ENCODE results near the gene RAI1. TPM values are rescaled to one million over a fixed set of nuclear protein-coding genes. Genes with fewer than 3 reads are reported as not detected.

RAI1 gene
- total RNA-seq, 1 experiment from 2014 or later: 86.3 TPM

- no peak for DNase-seq
- Histone ChIP-seq H3K4me2 (no peak overlapping the region), H4K20me1 (ENCODE audit: insufficient read depth) (peaks cover 63% of the 10 kb centered on the region), H3K79me2 (ENCODE audit: low read depth) (peaks cover 93% of the 10 kb centered on the region), H3K4me1 (replicated peaks; ENCODE audit: insufficient read depth) (peaks cover 32% of the 10 kb centered on the region), H3K36me3 (ENCODE audit: low read depth) (no peaks in the 10 kb centered on the region), H3K27me3 (ENCODE audit: insufficient read depth, low read depth) (no peaks in the 10 kb centered on the region), H3F3A (ENCODE audit: insufficient read depth, low read depth) (peaks cover 23% of the 10 kb centered on the region; the same call in 1 of the 2 replicates), H3K9me2 (ENCODE audit: insufficient read depth) (no peaks in the 10 kb centered on the region), H3K4me3 (no peak overlapping the region), H2AFZ (no peak overlapping the region), H3K9me3 (ENCODE audit: insufficient read depth, low read depth) (no peaks in the 10 kb centered on the region), H3K27ac (no peak overlapping the region)
- intact Hi-C loops (cut with micrococcal nuclease; ENCODE audit: unreplicated experiment): no loop called here
- BruUV-seq (replicated peaks): no TSS peak
- TF ChIP-seq CTCF (conservative IDR thresholded peaks at IDR 0.05) (no peak), EZH2 (IDR thresholded peaks at IDR 0.05; ENCODE audit: low read depth) (no peak)
- POLR2A ChIA-PET (ENCODE audit: unreplicated experiment): no interaction called here
- CTCF ChIA-PET: interaction anchor here (0.6 kb wide), 1 partner anchor 125 kb away, joined by 3 read pairs; no protein-coding TSS in a partner anchor
Observed at GRCh38 chr17:17743391-17744112, 62.3 kb downstream of the RAI1 start.

DNA sequence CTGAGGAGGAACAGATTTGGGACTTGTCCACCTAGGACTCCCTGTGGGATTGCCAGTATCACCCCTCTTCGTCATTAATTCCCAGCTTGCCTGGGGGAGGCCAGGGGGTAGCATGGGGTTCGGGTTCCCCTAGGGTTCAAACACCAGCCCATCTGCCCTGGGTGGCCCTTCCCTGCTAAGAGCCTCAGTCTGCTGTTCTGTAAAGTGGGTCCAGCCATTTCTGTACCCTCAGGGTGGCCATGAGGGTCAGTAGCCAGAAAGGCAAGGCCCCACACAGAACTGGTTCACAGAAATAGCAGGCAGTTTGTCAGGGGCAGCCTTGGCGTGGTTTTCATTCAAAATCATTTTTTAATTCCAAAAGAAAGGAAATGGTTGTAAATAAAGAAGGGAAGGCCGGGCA is 62.9 kb downstream of the RAI1 start:
- no TSS peak for BruUV-seq (replicated peaks)
- Histone ChIP-seq H3K9me2 (ENCODE audit: insufficient read depth) (no peaks in the 10 kb centered on the region), H3K9me3 (ENCODE audit: insufficient read depth, low read depth) (no peaks in the 10 kb centered on the region), H4K20me1 (ENCODE audit: insufficient read depth) (peaks cover 64% of the 10 kb centered on the region), H3K4me3 (no peak overlapping the region), H3F3A (ENCODE audit: insufficient read depth, low read depth) (peaks cover 21% of the 10 kb centered on the region; the same call in 1 of the 2 replicates), H3K4me1 (replicated peaks; ENCODE audit: insufficient read depth) (peaks cover 27% of the 10 kb centered on the region), H3K27me3 (ENCODE audit: insufficient read depth, low read depth) (no peaks in the 10 kb centered on the region), H2AFZ (no peak overlapping the region), H3K27ac (no peak overlapping the region), H3K4me2 (no peak overlapping the region), H3K36me3 (ENCODE audit: low read depth) (no peaks in the 10 kb centered on the region), H3K79me2 (ENCODE audit: low read depth) (peaks cover 90% of the 10 kb centered on the region)
- DNase-seq: no peak
- ChIA-PET CTCF (interaction anchor here (0.6 kb wide), 1 partner anchor 125 kb away, joined by 3 read pairs; no protein-coding TSS in a partner anchor), POLR2A (ENCODE audit: unreplicated experiment) (no interaction called here)
- no peak for TF ChIP-seq CTCF (conservative IDR thresholded peaks at IDR 0.05)
- no peak for TF ChIP-seq EZH2 (IDR thresholded peaks at IDR 0.05; ENCODE audit: low read depth)
- intact Hi-C loops (cut with micrococcal nuclease; ENCODE audit: unreplicated experiment): no loop called here

- H3K36me3 ChIP-seq (ENCODE audit: low read depth): no peaks in the 10 kb centered on the region
- ChIA-PET POLR2A (ENCODE audit: unreplicated experiment) (interaction anchor here (0.6 kb wide), 1 partner anchor 52 kb away, joined by 3 read pairs; no protein-coding TSS in a partner anchor), CTCF (no interaction called here)
- H3K27me3 ChIP-seq (ENCODE audit: insufficient read depth, low read depth): no peaks in the 10 kb centered on the region
- no peak overlapping the region for H2AFZ ChIP-seq
- no peaks in the 10 kb centered on the region for H3K9me2 ChIP-seq (ENCODE audit: insufficient read depth)
- peaks cover 31% of the 10 kb centered on the region; the same call in 1 of the 2 replicates for H3F3A ChIP-seq (ENCODE audit: insufficient read depth, low read depth)
- H3K9me3 ChIP-seq (ENCODE audit: insufficient read depth, low read depth): no peaks in the 10 kb centered on the region
- no peak for TF ChIP-seq EZH2 (IDR thresholded peaks at IDR 0.05; ENCODE audit: low read depth)
- no peak for TF ChIP-seq CTCF (conservative IDR thresholded peaks at IDR 0.05)
- BruUV-seq (replicated peaks): no TSS peak
- H3K27ac ChIP-seq: no peak overlapping the region
- DNase-seq: no peak
- intact Hi-C loops (cut with micrococcal nuclease; ENCODE audit: unreplicated experiment): no loop called here
- H4K20me1 ChIP-seq (ENCODE audit: insufficient read depth): peaks cover 81% of the 10 kb centered on the region
- peaks cover 15% of the 10 kb centered on the region for H3K4me1 ChIP-seq (replicated peaks; ENCODE audit: insufficient read depth)
- H3K79me2 ChIP-seq (ENCODE audit: low read depth): peaks cover 85% of the 10 kb centered on the region
- H3K4me2 ChIP-seq: 0 out of 2 replicates have a peak overlapping the region, but pooled peaks have one; percentile 2
- H3K4me3 ChIP-seq: no peak overlapping the region
Observed at GRCh38 chr17:17745476-17746455, 64.5 kb downstream of the RAI1 start.

Data from PC-9 (cell line).